Activated CD8-positive, alpha-beta T cell treated with anti-CD3 and anti-CD28 coated beads for 36 hours (primary cell): ENCODE measurements around the gene DRGX. TPM values are rescaled to one million over a fixed set of nuclear protein-coding genes. Genes with fewer than 3 reads are reported as not detected.

Source experiments
- ATAC-seq: fragments of 200-7000 bp; cut with Tn5 transposase; one replicate; pipeline ENCODE4 v1.10.0; 2021; ENCODE audit warnings: mild to moderate bottlenecking, moderate library complexity
- CTCF ChIA-PET: fragments of 350-600 bp; sonication (Branson Sonifier 250); formaldehyde crosslinking; loops from one replicate; lab custom pipeline; 2021; ENCODE audit warnings: antibody characterized with exemption; lab: Charles Lee
- POLR2A ChIA-PET: fragments of 350-600 bp; sonication (Branson Sonifier 250); formaldehyde crosslinking; loops from one replicate; lab custom pipeline; 2021; ENCODE audit warnings: antibody characterized with exemption; lab: Charles Lee
- DNase-seq: peaks from one replicate; pipeline ENCODE4 v3.0.0-alpha.2; 2020
- H3K27ac Mint-ChIP-seq: one replicate; pipeline ENCODE4 v1.8.0; 2021; ENCODE audit warnings: mild to moderate bottlenecking, mixed read lengths
- H3K27me3 Mint-ChIP-seq: one replicate; pipeline ENCODE4 v1.8.0; 2021; ENCODE audit warnings: mixed read lengths
- H3K36me3 Mint-ChIP-seq: one replicate; pipeline ENCODE4 v1.8.0; 2021; ENCODE audit warnings: low read depth, mixed read lengths
- H3K4me1 Mint-ChIP-seq: one replicate; pipeline ENCODE4 v1.8.0; 2021; ENCODE audit warnings: low read depth, mixed read lengths
- H3K4me3 Mint-ChIP-seq: one replicate; pipeline ENCODE4 v1.8.0; 2021; ENCODE audit warnings: mild to moderate bottlenecking, moderate library complexity, mixed read lengths
- H3K9me3 Mint-ChIP-seq: one replicate; pipeline ENCODE4 v1.8.0; 2021; ENCODE audit warnings: mixed read lengths
- CTCF ChIP-seq: fragments of 200-600 bp; IDR thresholded peaks from one replicate; pipeline ENCODE4 v1.8.0; 2022; ENCODE audit warnings: antibody characterized with exemption, mild to moderate bottlenecking
- intact Hi-C: fragments of 100-400 bp; cut with micrococcal nuclease; formaldehyde crosslinking; loops from one replicate; pipeline ENCODE4 v1.10.0; 2022
- total RNA-seq, 2 experiments: library from RNA; stranded (reverse); gene quantifications; one replicate each; pipeline ENCODE4 v1.2.3, GENCODE V29; 2021

The DRGX gene
- total RNA-seq, 2 experiments from 2014 or later = not detected

DNA sequence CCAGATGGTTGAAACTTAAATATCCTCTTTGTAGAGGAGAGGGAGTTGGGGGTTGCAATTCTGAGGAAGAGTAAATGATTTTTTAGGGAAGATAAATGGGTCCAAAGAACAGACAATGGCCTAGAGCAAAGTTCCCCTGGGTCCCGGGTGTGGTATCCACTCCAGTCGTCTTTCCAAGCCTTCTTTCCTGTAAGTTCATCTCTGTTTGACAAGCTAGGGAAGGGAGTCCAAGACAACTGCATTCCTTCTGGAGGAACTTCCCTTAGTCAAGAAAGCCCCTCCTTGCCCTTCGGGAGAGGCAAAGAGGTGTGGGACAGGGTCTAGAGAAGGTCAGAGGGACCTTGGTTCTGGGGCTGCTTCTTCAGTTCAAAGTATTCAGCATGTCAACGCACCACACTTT lies 63.6 kb downstream of the DRGX start:
- Mint-ChIP-seq H3K9me3 (no peaks in the 10 kb centered on the region), H3K36me3 (peaks cover 3% of the 10 kb centered on the region), H3K4me1 (peaks cover 7% of the 10 kb centered on the region), H3K27me3 (no peaks in the 10 kb centered on the region), H3K27ac (no peak overlapping the region), H3K4me3 (no peak overlapping the region)
- ChIA-PET POLR2A (no interaction called here), CTCF (no interaction called here)
- no peak for DNase-seq
- TF ChIP-seq CTCF = no peak
- ATAC-seq = no peak
- intact Hi-C loops = no loop called here

DNA sequence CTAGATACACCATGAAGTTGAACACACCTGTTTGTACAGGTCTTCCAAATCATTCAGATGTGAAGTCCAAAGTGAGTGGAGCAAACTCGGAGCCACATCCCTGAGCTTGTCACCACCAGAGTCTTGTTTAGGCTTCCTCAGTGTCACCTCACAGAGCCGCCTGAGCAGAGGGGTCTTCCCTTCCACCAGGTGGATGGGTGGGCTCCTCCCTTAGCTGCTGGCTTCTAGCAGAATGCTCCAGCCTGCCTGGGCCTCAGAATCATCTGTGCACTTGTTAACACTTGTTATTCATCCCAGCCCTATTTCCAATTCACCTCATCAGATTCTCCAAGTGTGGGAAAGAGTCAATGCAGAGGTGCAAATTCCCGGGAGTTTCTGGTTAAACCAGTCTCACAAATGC lies 64.5 kb downstream of the DRGX start:
- DNase-seq (no peak), ATAC-seq (no peak)
- Mint-ChIP-seq H3K4me3 (no peak overlapping the region), H3K27me3 (no peaks in the 10 kb centered on the region), H3K27ac (no peak overlapping the region), H3K9me3 (no peaks in the 10 kb centered on the region), H3K36me3 (peaks cover 3% of the 10 kb centered on the region), H3K4me1 (peaks cover 7% of the 10 kb centered on the region)
- TF ChIP-seq CTCF = no peak
- ChIA-PET POLR2A (interaction anchor here (0.6 kb wide), 1 partner anchor 475 kb away, joined by 3 read pairs; no protein-coding TSS in a partner anchor), CTCF (no interaction called here)
- intact Hi-C loops = no loop called here

- H3K27me3 Mint-ChIP-seq = no peaks in the 10 kb centered on the region
- peaks cover 1% of the 10 kb centered on the region for H3K4me1 Mint-ChIP-seq
- H3K27ac Mint-ChIP-seq = no peak overlapping the region
- no peaks in the 10 kb centered on the region for H3K9me3 Mint-ChIP-seq
- ChIA-PET POLR2A (no interaction called here), CTCF (no interaction called here)
- ATAC-seq (no peak), DNase-seq (no peak)
- no peak overlapping the region for H3K4me3 Mint-ChIP-seq
- TF ChIP-seq CTCF = no peak
- H3K36me3 Mint-ChIP-seq = peaks cover under 1% of the 10 kb centered on the region
- intact Hi-C loops = no loop called here
Observed at GRCh38 chr10:49330127-49330665, 65.7 kb downstream of the DRGX start.

DNA sequence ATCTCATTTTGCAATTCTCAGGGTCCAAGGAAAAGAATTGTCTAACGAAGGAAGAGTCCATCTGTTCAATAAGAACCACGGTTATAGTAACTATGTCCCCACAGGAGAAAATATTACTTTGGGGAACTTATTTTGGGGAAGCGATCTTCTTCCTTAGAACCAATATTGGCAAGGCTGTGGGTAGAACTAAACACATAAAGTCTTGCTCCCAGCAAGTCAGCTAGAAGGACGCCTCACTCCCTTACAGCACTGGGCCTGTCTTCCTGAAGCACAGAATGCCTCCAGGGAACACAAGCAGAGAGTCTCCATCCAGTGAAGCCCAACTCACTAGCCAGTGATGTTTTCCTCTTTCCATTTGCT lies 66.8 kb downstream of the DRGX start:
- DNase-seq (no peak), ATAC-seq (no peak)
- no peak for TF ChIP-seq CTCF
- POLR2A ChIA-PET = no interaction called here
- CTCF ChIA-PET = no interaction called here
- no peaks in the 10 kb centered on the region for H3K36me3 Mint-ChIP-seq
- no peaks in the 10 kb centered on the region for H3K4me1 Mint-ChIP-seq
- no peak overlapping the region for H3K27ac Mint-ChIP-seq
- intact Hi-C loops = no loop called here
- H3K4me3 Mint-ChIP-seq = no peak overlapping the region
- peaks cover 3% of the 10 kb centered on the region for H3K27me3 Mint-ChIP-seq
- no peaks in the 10 kb centered on the region for H3K9me3 Mint-ChIP-seq

- Mint-ChIP-seq H3K27me3 (peaks cover 3% of the 10 kb centered on the region), H3K9me3 (no peaks in the 10 kb centered on the region), H3K27ac (no peak overlapping the region), H3K36me3 (no peaks in the 10 kb centered on the region), H3K4me1 (no peaks in the 10 kb centered on the region), H3K4me3 (no peak overlapping the region)
- ChIA-PET CTCF (no interaction called here), POLR2A (no interaction called here)
- TF ChIP-seq CTCF = no peak
- intact Hi-C loops = no loop called here
- ATAC-seq = no peak
- DNase-seq = no peak
Observed at GRCh38 chr10:49328401-49329145, 67.3 kb downstream of the DRGX start.
